Frontal cortex (tissue), 4 donors: ENCODE measurements around the gene PIK3R6. TPM values are rescaled to one million over a fixed set of nuclear protein-coding genes. Genes with fewer than 3 reads are reported as not detected.
A peak's percentile ranks its signal among the peaks of the same experiment; 100 is the strongest.

ENCODE experiments used
- DNase-seq, 2 donors: peaks; one replicate each; pipeline ENCODE4 v3.0.0; 2012; ENCODE audit warnings: low spot score in 2 of 2
- FAIRE-seq: peaks from 2 replicates; lab custom pipeline; 2012; peaks lifted over from hg19 to GRCh38; lab: Jason Lieb, UNC
- total RNA-seq: library from RNA; depleted of rRNA; stranded (reverse); fragments of >200 nt; gene quantifications from one replicate; pipeline ENCODE4 v1.2.3, GENCODE V29; 2014
- donor health status: control.
- donor health status: control.
- donor health status: control.

Gene PIK3R6
- total RNA-seq, 1 donor from 2014 or later, result under 0.01 TPM

DNA sequence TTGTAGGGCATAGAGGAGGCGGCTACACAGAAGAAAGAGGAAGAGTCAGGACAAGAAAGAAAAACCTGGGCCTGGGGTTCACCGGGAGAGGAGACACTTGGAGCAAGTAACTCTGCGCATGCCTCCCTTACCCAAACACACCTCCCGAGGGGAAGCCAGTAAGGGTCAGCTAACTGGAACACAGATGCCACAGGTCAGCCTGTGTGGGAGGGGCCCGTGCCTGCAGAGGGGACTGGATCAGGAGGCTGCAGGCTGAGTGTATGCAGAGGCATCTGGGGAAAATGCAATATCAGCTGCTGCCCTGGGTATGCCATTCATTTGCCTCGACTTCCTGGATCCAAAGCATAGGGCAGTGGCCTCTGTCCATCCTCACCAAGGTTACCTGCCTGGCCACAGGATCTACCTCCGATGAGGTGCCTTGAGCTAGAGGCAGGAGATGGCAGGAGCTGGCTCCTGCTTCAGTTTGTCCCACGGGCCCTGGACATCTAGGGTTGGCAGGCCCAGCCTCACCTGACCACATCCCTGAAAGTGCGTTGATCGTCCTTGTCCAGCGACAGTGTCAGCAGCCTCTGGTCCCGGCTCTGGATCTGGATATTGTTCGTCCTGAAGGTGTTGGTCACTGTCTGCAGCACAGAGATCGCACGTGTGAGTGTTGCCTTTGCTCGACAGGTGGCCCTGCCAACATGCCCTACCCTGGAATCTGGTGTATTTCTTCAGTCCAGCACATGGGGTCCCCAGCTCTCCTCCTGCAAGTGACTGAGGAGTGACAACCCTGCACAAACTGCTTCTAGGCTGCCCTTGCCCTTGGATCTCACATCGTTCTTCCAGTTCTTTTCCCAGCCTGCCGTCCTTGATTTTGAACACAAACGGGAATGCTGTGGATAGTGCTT is 63.7 kb downstream of the PIK3R6 start:
- FAIRE-seq (no peak), DNase-seq (no peak)

DNA sequence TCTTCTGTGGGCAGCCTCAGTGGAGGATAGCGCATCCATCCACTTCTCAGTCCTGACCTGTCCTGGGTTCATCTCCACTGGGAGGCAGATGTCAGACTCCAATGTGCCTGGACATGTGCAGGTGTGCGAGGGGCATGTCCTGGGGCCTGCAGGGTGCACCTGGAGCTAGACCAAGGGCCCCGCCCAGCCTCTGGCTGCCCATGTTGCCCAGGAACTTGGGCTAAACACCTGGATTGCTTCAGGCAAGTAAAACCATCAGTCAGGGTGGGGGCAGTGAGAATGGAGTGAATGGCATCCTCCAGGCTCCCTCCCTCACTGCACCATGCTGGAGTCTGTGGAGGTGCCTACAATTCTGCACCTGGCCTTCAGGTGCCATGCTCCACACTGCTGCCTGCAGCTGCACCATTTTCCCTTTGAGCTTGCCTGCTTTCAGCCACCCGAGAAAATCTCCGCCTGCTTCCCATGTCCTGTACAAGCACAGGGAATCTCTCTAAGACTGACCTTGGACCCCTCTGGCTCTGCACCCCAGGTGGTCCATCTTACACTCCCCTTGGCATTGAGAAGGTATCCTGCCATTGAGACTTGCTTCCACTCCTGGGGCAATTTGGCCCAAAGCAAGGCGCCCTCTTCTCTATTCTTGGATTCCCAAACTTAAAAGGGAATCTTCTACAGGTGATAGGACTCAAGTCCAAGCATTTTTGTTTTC is 66.2 kb downstream of the PIK3R6 start:
- no peak for DNase-seq
- FAIRE-seq, result no peak

DNA sequence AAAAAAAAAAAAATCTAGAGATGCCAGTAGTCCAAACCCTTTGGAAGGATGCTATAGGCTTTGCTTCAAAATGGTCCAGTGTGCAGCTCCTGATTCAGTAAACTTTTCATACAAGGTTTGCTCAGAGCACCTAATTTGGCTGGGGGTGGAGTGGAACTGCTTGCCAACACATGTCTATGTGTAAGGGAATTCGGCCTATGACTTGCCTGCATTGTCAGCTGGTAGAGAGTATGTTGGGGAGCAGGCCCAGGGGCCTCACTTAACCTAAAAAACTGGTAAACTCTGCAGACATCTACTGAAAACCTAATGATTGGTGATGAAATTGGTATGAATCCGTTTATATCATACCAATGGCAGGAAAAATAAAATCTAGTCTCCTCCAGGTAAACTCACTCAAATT is 66.8 kb downstream of the PIK3R6 start:
- no peak for DNase-seq

DNA sequence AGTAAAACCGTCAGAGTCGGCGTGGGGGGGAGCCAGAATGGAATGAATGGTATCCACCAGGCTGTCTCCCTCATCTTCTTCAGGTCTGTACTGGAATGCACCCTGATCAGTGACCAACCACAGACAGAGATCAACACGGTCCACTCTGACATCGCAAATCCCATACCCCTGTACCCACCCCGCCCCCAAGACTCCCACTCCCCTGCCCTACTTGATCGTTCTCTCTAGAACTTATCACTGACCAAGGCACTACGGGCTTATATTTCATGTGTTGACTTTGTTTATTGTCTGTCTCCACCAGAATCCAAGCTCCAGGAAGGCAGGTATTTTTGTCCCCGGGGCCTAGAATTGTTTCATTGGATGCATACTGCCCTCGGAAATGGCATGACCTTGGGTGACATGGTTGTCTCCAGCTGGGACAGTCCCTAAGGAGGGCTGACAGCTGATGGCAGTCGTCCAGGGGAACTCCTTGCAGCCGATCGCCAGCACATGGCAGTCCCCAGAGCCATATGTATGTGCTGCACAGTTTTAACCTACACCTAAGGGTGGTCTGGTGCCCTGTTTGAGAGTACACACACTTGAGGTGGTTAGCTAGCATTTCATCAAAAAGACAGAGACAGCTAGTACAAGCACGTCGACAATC is 67.8 kb downstream of the PIK3R6 start:
- no peak for FAIRE-seq
- DNase-seq, result no peak

More for the DNA sequence above, 66.8 kb downstream of the PIK3R6 start:
- FAIRE-seq, result no peak

DNA sequence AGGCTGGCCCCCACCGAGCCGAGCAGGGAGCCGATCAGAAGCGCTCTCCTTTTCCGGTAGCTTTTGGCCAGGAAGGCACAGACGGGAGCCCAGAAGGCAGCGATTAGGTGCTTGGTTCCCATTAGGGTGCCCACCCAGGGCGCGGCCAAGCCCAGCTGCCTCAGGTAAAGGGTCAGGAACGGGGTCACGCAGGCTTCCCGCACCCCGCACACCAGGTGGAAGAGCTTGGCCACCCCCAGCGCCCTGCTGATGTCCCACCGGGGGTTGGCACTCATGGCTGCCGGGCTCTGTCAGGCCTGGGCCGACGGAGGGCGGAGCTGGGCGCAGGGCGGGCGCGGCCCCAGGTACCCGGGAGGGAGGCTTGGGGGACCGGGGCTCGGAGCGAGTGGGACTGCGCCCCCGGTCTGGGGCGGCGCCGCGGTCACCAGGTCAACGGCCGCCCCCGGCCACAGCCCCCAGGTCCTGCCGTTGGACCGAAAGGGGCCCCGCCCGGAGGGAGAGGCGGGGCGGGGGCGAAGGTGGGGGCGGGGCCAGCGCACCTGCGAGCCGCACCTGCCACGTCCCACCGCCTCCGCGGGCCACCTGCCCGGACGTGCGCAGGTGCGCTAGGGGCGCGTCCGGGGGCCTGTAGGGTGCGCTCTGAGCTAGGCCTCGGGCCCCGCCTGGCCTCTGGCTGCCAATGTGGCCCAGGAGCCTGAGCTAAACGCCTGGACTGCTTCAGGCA is 68.5 kb downstream of the PIK3R6 start, which contains the start of gene MFSD6L:
MFSD6L (minus strand) TSS at position 520 of the 724 bp plus-strand sequence; CDS start at position 275, 245 bp downstream.
- no peak for FAIRE-seq
- no peak for DNase-seq

DNA sequence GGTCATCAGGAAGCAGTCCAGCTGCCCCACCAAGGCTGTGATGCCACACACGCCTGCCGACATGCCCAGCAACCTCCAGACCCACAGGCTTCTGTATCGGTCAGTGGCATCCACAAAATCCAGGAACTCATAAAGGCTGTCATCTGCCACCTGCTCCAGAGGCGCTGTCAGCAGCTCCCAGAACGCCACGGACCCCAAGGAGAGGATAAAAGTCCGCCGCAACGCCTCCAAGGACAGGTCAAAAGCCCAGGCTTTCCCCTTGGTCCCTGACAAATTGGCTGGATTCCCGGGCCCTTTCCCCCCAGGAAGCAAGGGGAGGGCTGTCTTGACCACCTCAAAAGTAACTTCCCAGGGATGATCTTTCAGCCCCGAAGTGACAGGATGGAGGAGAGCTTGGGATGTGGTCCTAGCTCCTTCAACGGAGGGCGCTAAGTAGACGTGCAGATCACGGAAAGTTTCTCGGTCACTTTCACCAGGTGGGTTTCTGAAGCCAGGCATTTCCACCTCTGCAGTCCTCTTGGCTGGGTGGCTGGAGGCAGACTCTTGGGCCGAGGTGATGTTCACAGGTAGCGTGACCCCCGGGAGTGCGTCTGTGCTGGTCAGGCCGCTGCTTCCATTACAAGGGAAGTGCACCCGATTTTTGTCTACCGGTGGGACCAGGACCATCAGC is 69.2 kb downstream of the PIK3R6 start:
- DNase-seq (no peak), FAIRE-seq (no peak)

DNA sequence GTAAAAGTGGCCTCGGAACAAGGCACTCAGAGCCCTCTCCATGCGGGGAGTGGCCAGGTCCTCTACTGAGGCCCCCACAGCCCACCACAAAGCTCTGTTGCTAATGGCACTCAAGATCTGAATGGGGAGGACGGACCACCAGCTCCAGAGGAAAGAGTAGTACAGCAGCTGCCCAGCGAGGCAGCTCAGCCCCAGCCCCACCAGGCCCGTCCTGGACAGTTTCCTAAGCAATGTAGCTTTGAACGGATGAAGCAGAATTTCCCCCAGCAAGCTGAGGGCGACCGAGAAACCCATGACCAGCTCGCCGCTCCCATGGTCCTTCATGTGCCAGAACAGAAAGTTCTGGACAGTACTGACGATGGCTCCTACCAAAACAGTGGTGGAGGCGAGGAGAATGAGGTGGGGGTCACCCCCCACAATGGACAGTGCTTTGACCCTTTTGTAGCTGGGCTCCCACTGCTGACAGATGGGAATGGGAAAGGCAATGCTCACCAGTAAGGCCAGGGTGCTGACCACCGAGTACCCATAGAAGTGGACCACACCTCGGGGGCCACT is 69.8 kb downstream of the PIK3R6 start:
- no peak for FAIRE-seq
- DNase-seq, result no peak

DNA sequence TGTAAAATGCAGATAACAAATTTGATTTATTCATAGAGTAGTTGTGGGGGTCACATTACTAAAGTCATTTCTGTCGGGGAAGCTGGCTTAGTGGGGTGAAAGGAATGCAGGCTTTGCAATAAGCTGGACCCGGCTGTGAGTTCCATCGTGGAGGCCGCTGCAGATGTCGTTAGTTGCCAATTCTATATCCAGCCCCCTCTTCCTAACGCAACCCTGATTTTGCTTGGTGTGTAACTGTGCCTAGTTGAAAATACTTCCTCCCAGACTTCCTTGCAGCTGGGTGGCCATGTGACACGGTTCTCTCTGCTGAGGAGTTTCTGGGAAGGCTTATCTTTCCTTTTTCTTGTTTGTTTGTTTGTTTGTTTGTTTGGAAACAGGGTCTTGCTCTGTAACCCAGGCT is 72.8 kb downstream of the PIK3R6 start:
- DNase-seq, result no peak
- FAIRE-seq, result no peak

DNA sequence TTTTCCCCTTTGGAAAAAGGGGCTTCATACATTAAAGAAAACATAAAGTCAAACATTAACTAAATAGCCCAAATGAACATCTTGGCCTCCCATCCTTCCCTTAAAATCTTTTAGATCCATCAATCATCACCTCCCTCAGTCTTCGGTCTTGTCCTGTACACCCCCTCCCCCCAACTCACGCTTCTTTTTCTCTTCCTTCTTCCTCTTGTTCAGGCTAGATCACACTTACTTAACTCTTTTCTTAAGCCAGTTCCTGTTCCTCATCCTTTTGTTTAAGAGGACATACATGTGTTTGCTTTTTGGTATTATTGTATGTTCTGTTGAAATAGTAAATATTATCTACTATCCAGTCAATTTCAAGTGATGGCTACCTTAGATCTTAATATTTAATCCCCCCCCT is 73.8 kb downstream of the PIK3R6 start:
- DNase-seq (no peak), FAIRE-seq (no peak)

DNA sequence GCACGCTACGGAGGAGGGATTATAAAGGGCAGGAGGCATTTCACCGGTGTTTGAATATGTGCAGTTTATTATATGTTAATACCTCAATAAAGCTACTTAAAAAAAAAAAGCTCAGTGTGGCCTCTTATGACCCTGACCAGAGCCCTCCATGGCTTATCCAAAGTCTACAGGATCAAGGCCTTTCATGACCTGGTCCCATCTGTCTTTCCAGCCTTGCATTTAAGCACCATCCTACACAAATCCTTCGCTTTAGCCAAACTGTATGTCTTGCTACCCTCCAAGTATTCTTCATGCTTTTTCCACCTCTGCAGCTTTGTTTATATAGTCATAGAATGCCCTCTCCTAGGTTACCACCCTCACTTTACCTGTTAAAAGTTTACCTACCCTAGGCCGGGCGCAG is 74.8 kb downstream of the PIK3R6 start:
- DNase-seq (no peak), FAIRE-seq (no peak)

DNA sequence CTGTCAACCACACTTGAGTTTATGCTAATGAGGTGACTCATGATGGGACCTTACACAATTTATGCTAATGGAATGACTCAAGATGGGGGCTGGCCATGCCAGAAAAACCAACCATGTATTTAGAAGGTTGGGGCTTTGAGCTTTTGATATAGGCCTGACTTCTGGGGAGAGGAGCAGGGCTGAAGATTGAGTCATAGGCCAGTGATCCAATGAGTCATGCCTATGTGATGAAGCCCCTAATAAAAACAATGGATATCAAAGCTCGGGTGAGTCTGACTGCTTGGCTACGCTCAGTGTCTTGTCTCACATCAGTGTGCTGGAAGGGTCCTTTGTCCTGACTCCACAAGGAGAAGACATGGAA is 75.6 kb downstream of the PIK3R6 start:
- FAIRE-seq, result no peak
- no peak for DNase-seq

DNA sequence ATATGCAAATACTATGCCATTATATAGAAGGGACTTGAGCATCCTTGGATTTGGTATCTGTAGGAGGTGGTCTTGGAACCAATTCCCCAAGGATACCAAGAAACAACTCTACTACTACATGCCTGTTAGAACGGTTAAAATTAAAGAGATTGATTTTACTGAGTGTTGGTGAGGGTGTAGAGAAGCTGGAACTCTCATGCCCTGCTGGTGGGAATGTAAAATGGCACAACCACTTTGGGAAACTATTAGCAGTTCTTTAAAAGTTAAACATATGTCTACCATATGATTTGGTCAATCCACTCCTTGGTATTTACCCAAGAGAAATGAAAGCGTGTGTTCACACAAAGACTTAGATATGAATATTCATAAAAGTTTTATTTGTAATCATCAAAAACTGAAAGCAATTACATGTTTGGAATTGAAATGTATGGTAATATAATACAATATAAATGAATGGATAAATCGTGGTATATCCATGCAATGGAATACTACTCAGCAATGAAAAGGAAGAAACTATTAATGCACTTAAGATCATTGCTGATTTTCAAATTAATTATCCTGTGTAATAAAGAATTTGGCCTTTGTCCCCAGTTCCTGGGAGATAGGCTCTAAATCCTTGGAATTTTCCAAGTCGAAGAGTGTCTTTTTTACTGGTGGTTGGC is 76.1 kb downstream of the PIK3R6 start:
- FAIRE-seq, result no peak
- no peak for DNase-seq

DNA sequence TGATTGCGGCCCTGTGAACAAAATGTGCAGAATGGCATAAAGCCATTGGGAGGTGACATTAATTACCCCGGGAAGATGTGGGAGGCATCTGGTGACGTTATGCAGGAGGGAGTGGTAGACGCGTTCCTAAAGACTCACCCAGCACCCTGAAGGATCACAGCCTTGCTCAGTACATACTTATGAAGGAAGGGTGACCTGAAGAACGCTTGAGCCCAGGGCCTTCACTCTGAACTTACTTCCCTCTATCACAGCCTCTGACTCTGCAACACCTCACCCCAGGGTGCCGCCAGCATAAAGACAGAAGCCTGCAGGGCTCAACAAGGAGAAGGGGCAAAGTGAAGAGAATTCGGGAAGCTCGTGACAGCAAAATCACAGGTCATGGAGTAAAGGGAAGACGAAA is 77.7 kb downstream of the PIK3R6 start:
- FAIRE-seq, result no peak
- no peak for DNase-seq

DNA sequence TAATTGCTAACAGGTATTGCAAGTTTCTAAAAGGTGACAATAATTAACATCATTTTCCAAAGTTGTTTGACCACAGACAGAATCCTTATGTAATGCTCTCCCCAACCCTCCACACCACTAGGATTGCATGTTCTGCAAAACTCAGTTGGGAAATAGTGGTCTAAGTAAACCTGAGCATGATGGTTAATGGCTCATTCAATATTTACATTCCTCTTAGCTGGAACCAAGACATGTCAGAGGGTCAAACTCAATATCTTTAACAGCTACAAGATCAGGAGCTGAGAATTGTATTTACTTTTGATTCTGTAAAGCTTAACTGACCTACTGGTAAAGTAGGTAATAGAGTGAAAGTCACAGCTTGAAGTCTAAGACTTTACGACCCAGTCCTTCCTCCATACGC is 78.5 kb downstream of the PIK3R6 start:
- FAIRE-seq, result no peak
- no peak for DNase-seq

DNA sequence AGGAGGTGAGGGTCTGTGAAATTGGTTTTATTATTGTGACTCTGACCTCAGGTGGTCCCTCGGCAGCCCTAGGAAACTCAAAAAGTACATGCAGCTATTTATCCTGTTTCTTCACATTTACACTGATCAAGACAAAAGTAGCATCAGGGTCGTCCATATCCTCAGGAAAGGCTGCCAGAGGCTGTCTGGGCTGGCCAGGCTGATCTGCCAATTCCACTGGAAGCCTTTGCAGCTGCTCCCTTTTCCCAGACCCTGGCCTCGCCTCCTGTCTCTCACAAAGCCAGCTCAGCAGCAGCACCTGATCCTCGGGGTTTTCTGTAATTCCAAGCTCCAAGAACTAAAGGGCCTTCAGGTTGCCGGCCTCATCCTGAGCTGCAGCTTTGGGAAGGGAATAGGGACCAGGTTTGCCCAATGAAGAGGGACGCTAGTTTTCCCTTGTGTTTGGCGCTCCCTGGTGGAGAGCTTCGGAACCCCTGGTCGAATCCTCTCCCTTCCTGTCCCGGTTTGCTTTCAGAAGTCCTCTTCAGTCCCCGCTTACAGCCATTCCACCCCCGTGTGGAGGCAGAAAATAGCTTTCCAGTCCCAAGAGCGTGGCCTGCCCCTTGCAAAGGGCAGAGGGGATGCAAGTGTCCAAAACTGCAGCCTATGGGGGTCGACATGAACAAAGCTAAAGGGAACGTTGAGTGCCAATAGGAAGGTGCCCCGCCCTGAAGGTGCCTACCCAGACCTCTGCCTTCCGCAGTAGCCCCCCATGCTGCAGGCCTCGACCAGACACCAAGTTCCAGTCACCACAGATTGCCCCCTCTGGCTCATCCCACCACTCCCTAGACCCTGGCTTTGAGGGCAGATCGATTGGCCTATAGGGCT is 81.7 kb downstream of the PIK3R6 start:
- DNase-seq, result peak in 1 of 2 donors; percentile 67
- no peak for FAIRE-seq

DNA sequence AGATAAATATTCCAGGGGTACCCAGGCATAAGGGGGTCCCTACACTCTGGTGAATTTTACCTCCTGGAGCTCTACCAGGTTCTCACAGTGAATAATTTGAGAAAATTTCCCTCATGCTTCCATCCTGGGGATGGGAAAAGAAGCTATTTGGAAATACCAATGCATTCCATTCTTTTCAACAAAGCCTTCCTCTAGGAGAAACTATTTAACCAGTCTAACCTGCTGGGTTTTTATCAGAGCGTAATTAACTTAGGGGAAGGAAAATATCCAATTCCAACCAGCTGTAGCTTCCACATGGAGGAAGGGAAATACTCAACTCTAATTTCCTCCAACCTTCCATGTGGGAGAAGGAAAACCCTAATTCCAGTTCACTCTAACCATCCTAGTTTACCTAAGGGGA is 85.3 kb downstream of the PIK3R6 start:
- no peak for DNase-seq

DNA sequence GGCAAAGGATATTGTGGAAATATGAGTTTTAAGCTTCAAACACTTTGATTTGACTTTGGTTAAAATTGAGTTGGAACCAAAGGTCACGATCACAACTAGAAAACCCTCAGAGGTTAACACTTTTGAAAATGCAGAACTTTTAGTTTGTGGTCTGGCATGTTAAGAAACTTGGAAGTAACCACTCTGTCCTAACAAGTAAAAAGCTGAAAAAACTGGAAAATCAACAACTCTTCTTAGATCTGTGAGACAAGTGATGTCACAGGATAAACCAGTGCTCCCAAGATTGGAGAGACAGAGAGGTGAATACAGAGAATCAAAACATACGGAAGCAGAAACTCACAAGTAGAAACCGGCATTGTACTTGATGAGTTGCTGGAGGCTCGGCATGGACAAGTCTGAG is 85.7 kb downstream of the PIK3R6 start:
- FAIRE-seq (no peak), DNase-seq (no peak)

More for the DNA sequence above, 85.3 kb downstream of the PIK3R6 start:
- FAIRE-seq, result no peak

DNA sequence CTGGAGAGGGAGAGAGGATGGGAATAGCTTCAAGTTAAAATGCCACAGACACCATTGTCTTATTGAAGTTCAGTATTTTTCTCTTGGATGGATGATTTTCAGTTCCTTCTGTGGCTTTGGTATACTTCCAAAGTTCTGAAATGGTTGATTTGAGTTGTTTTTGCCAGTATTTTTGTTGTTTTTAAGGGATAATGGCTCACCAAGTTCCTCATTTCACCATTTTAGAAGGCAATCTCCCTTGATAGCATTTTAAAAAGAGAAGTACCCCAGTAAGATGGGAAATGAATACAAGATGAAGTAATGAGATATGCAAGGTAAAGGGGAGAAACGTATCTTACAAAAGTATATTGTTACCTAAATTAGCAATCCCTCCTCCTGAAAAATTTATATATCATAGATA is 90.6 kb downstream of the PIK3R6 start:
- DNase-seq, result no peak
- FAIRE-seq, result no peak
